ENCODE measurements around the gene CDS1.

- TF ChIP-seq ZNF622 (IDR thresholded peaks at IDR 0.05) (no peak), CTCF (IDR thresholded peaks at IDR 0.05 in 2 of 3, conservative IDR thresholded peaks at IDR 0.05 in 1 of 3; ENCODE audit: control insufficient read depth in 2 of 3, extremely low read depth in 1 of 3, insufficient read depth in 1 of 3, low read depth in 3 of 3, low read length in 3 of 3) (peak; percentile 38 to 40 (median 39)), ZBTB33 (IDR thresholded peaks at IDR 0.05) (no peak), CHD2 (IDR thresholded peaks at IDR 0.05; ENCODE audit: borderline replicate concordance, low read depth, low read length) (no peak), SRF (IDR thresholded peaks at IDR 0.05; ENCODE audit: low read depth in 2 of 2, low read length in 2 of 2) (no peak), SMC3 (IDR thresholded peaks at IDR 0.05; ENCODE audit: borderline replicate concordance, low read length) (no peak; the same call in 1 of the 2 replicates)
- TF ChIP-seq, protein P1, sequence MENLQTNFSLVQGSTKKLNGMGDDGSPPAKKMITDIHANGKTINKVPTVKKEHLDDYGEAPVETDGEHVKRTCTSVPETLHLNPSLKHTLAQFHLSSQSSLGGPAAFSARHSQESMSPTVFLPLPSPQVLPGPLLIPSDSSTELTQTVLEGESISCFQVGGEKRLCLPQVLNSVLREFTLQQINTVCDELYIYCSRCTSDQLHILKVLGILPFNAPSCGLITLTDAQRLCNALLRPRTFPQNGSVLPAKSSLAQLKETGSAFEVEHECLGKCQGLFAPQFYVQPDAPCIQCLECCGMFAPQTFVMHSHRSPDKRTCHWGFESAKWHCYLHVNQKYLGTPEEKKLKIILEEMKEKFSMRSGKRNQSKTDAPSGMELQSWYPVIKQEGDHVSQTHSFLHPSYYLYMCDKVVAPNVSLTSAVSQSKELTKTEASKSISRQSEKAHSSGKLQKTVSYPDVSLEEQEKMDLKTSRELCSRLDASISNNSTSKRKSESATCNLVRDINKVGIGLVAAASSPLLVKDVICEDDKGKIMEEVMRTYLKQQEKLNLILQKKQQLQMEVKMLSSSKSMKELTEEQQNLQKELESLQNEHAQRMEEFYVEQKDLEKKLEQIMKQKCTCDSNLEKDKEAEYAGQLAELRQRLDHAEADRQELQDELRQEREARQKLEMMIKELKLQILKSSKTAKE (IDR thresholded peaks at IDR 0.05; ENCODE audit: low read depth, poor library complexity, severe bottlenecking) = no peak
Measured at GRCh38 chr4:84578540-84579402, 4.2 kb upstream of the CDS1 start.
